HepG2 (cell line): ENCODE results near the gene NELFB. TPM values are rescaled to one million over a fixed set of nuclear protein-coding genes. Genes with fewer than 3 reads are reported as not detected.
A peak's percentile ranks its signal among the peaks of the same experiment; 100 is the strongest.

Experiments
- AFF4 ChIP-seq: sonication (generic); formaldehyde crosslinking; IDR thresholded peaks from 2 replicates; pipeline ENCODE4 v1.4.0; 2020; ENCODE audit warnings: missing genetic modification reagents
- GATAD2A ChIP-seq: IDR thresholded peaks from 2 replicates; pipeline ENCODE4 v1.6.1; 2016
- KDM4B ChIP-seq: sonication (generic); formaldehyde crosslinking; IDR thresholded peaks from 2 replicates; pipeline ENCODE4 v1.4.0; 2020; ENCODE audit warnings: missing genetic modification reagents
- KLF11 ChIP-seq: IDR thresholded peaks from 2 replicates; pipeline ENCODE4 v1.6.1; 2016; ENCODE audit warnings: missing compliant biosample characterization
- PHF21A ChIP-seq: sonication (generic); formaldehyde crosslinking; IDR thresholded peaks from 2 replicates; pipeline ENCODE4 v1.5.0; 2020; ENCODE audit warnings: mild to moderate bottlenecking, missing genetic modification reagents
- ZBTB26 ChIP-seq: IDR thresholded peaks from 2 replicates; pipeline ENCODE4 v1.6.1; 2016; ENCODE audit warnings: missing compliant biosample characterization, missing genetic modification reagents, borderline replicate concordance
- ZNF292 ChIP-seq: sonication (generic); formaldehyde crosslinking; IDR thresholded peaks from 2 replicates; pipeline ENCODE4 v1.8.1; 2022; ENCODE audit warnings: mild to moderate bottlenecking, low read depth, missing genetic modification reagents, borderline replicate concordance
- ZNF317 ChIP-seq: sonication (generic); formaldehyde crosslinking; IDR thresholded peaks from 2 replicates; pipeline ENCODE4 v1.5.0; 2020; ENCODE audit warnings: mild to moderate bottlenecking, missing genetic modification reagents
- ZNF563 ChIP-seq: sonication (generic); formaldehyde crosslinking; IDR thresholded peaks from 2 replicates; pipeline ENCODE4 v1.8.0; 2022; ENCODE audit warnings: mild to moderate bottlenecking, moderate library complexity, missing genetic modification reagents
- polyA plus RNA-seq, 8 experiments: library from polyadenylated mRNA; depleted of rRNA in 3 of 8; stranded (reverse) in 7 of 8; unstranded in 1 of 8; fragments of >200 nt; fragmentation: Illumina TruSeq in 4 of 8; extraction: Trizol in 4 of 8; gene quantifications; 2 replicates each; pipeline versions ENCODE4 v1.2.1 to v1.2.3, GENCODE V29; 2011 to 2016; ENCODE audit warnings: low read depth in 4 of 8, missing spikeins in 1 of 8, mixed read lengths in 1 of 8; ENCODE audit not compliant: insufficient read depth in 1 of 8
- total RNA-seq, 5 experiments: library from RNA; depleted of rRNA; stranded (reverse); fragments of >200 nt; fragmentation: Illumina TruSeq; extraction: Trizol; gene quantifications; 2 replicates each; pipeline ENCODE4 v1.2.3, GENCODE V29; 2016; ENCODE audit warnings: low read depth in 1 of 5
- TF ChIP-seq, protein P1 (sequence below), 2 experiments: fragments of 450-650 bp in 1 of 2; sonication (generic) in 1 of 2; formaldehyde crosslinking in 1 of 2; IDR thresholded peaks; 2 replicates each; pipeline versions ENCODE4 v1.6.1 to v1.8.0; 2016 to 2022; ENCODE audit warnings: antibody characterized with exemption in 1 of 2, mild to moderate bottlenecking in 1 of 2, missing genetic modification reagents in 1 of 2
- TF ChIP-seq, protein P2 (sequence below): sonication (generic); formaldehyde crosslinking; IDR thresholded peaks from 2 replicates; pipeline ENCODE4 v1.4.0; 2020; ENCODE audit warnings: low read depth, mild to moderate bottlenecking, missing genetic modification reagents

NELFB gene
- total and polyA plus RNA-seq, 2 of the 13 experiments (the other 11 are each of a cell fraction or from before 2014, with no cell fraction given): 26.5 to 45.8 TPM

- TF ChIP-seq ZNF292 (no peak), KLF11 (CRISPR knock-in tag) (no peak), ZBTB26 (no peak), ZNF317 (CRISPR knock-in tag) (peak; percentile 49; the same call in 1 of the 2 replicates), PHF21A (CRISPR knock-in tag) (peak; percentile 74), AFF4 (CRISPR knock-in tag) (no peak), GATAD2A (CRISPR knock-in tag) (no peak; the same call in none of the 2 replicates), KDM4B (CRISPR knock-in tag) (no peak), ZNF563 (CRISPR knock-in tag) (peak; percentile 13; the same call in 1 of the 2 replicates)
- TF ChIP-seq, protein P1, sequence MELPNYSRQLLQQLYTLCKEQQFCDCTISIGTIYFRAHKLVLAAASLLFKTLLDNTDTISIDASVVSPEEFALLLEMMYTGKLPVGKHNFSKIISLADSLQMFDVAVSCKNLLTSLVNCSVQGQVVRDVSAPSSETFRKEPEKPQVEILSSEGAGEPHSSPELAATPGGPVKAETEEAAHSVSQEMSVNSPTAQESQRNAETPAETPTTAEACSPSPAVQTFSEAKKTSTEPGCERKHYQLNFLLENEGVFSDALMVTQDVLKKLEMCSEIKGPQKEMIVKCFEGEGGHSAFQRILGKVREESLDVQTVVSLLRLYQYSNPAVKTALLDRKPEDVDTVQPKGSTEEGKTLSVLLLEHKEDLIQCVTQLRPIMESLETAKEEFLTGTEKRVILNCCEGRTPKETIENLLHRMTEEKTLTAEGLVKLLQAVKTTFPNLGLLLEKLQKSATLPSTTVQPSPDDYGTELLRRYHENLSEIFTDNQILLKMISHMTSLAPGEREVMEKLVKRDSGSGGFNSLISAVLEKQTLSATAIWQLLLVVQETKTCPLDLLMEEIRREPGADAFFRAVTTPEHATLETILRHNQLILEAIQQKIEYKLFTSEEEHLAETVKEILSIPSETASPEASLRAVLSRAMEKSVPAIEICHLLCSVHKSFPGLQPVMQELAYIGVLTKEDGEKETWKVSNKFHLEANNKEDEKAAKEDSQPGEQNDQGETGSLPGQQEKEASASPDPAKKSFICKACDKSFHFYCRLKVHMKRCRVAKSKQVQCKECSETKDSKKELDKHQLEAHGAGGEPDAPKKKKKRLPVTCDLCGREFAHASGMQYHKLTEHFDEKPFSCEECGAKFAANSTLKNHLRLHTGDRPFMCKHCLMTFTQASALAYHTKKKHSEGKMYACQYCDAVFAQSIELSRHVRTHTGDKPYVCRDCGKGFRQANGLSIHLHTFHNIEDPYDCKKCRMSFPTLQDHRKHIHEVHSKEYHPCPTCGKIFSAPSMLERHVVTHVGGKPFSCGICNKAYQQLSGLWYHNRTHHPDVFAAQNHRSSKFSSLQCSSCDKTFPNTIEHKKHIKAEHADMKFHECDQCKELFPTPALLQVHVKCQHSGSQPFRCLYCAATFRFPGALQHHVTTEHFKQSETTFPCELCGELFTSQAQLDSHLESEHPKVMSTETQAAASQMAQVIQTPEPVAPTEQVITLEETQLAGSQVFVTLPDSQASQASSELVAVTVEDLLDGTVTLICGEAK (IDR thresholded peaks at IDR 0.05): no peak
- TF ChIP-seq, protein P1 (CRISPR knock-in tag; IDR thresholded peaks at IDR 0.05): no peak
- TF ChIP-seq, protein P2, sequence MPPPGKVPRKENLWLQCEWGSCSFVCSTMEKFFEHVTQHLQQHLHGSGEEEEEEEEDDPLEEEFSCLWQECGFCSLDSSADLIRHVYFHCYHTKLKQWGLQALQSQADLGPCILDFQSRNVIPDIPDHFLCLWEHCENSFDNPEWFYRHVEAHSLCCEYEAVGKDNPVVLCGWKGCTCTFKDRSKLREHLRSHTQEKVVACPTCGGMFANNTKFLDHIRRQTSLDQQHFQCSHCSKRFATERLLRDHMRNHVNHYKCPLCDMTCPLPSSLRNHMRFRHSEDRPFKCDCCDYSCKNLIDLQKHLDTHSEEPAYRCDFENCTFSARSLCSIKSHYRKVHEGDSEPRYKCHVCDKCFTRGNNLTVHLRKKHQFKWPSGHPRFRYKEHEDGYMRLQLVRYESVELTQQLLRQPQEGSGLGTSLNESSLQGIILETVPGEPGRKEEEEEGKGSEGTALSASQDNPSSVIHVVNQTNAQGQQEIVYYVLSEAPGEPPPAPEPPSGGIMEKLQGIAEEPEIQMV (CRISPR knock-in tag): no peak
These were observed 13.4 kb upstream of the NELFB start (continued) for GRCh38 chr9:137241490-137242268.
